HepG2 (cell line): ENCODE results near the gene MRPL27. TPM values are rescaled to one million over a fixed set of nuclear protein-coding genes. Genes with fewer than 3 reads are reported as not detected.

Experiments
- AHR ChIP-seq: IDR thresholded peaks from 2 replicates; pipeline ENCODE4 v1.6.1; 2018; ENCODE audit warnings: missing genetic modification reagents, missing compliant biosample characterization
- CBX1 ChIP-seq: IDR thresholded peaks from one replicate; pipeline ENCODE4 v1.6.1; 2016; ENCODE audit warnings: antibody characterized with exemption, low read depth
- CTCF ChIP-seq: sonication (generic); formaldehyde crosslinking; IDR thresholded peaks from 2 replicates; pipeline ENCODE4 v1.5.0; 2020; ENCODE audit warnings: mild to moderate bottlenecking, missing genetic modification reagents, moderate library complexity
- ELF3 ChIP-seq: IDR thresholded peaks from 2 replicates; pipeline ENCODE4 v1.6.1; 2016; ENCODE audit warnings: missing genetic modification reagents, missing compliant biosample characterization
- FOXJ3 ChIP-seq: sonication (generic); formaldehyde crosslinking; IDR thresholded peaks from 2 replicates; pipeline ENCODE4 v1.4.0; 2020; ENCODE audit warnings: missing genetic modification reagents, mild to moderate bottlenecking, borderline replicate concordance
- GZF1 ChIP-seq: sonication (generic); formaldehyde crosslinking; IDR thresholded peaks from 2 replicates; pipeline ENCODE4 v1.5.1; 2020; ENCODE audit warnings: mild to moderate bottlenecking, missing genetic modification reagents
- IKZF1 ChIP-seq: fragments of 450-650 bp; IDR thresholded peaks from 2 replicates; pipeline ENCODE4 v1.7.1; 2016
- KLF6 ChIP-seq: IDR thresholded peaks from 2 replicates; pipeline ENCODE4 v1.8.0; 2016; ENCODE audit warnings: missing biosample characterization, missing genetic modification reagents
- MAFG ChIP-seq: sonication (generic); formaldehyde crosslinking; IDR thresholded peaks from 2 replicates; pipeline ENCODE4 v1.5.1; 2020; ENCODE audit warnings: mild to moderate bottlenecking, missing genetic modification reagents
- RCOR2 ChIP-seq: IDR thresholded peaks from 2 replicates; pipeline ENCODE4 v1.6.1; 2016; ENCODE audit warnings: missing biosample characterization, missing genetic modification reagents
- REST ChIP-seq, 2 experiments: IDR thresholded peaks; 2 replicates each; pipeline ENCODE4 v1.6.1; 2011 to 2012; ENCODE audit warnings: low read length in 2 of 2, borderline replicate concordance in 1 of 2, low read depth in 1 of 2, mild to moderate bottlenecking in 1 of 2, moderate library complexity in 1 of 2
- SNAPC5 ChIP-seq: sonication (generic); formaldehyde crosslinking; IDR thresholded peaks from 2 replicates; pipeline ENCODE4 v1.8.1; 2023; ENCODE audit warnings: mild to moderate bottlenecking, missing genetic modification reagents, borderline replicate concordance
- SOX13 ChIP-seq, 3 experiments: fragments of 450-650 bp in 1 of 3; sonication (generic) in 1 of 3; formaldehyde crosslinking in 1 of 3; IDR thresholded peaks in 2 of 3; conservative IDR thresholded peaks in 1 of 3; 2 replicates each; pipeline versions ENCODE4 v1.5.0 to v1.6.1; 2016 to 2020; ENCODE audit warnings: antibody characterized with exemption in 1 of 3, mild to moderate bottlenecking in 1 of 3, missing compliant biosample characterization in 1 of 3, missing genetic modification reagents in 1 of 3, moderate library complexity in 1 of 3
- TCF7L2 ChIP-seq: IDR thresholded peaks from 2 replicates; pipeline ENCODE4 v1.6.1; 2011; ENCODE audit warnings: mild to moderate bottlenecking, low read depth, low read length, moderate library complexity
- TFDP2 ChIP-seq: sonication (generic); formaldehyde crosslinking; IDR thresholded peaks from 2 replicates; pipeline ENCODE4 v1.4.0; 2020; ENCODE audit warnings: missing genetic modification reagents
- ZFX ChIP-seq: sonication (generic); formaldehyde crosslinking; IDR thresholded peaks from 2 replicates; pipeline ENCODE4 v1.4.0; 2020; ENCODE audit warnings: mild to moderate bottlenecking, low read depth, missing genetic modification reagents, moderate library complexity
- ZNF260 ChIP-seq: sonication (generic); formaldehyde crosslinking; IDR thresholded peaks from 2 replicates; pipeline ENCODE4 v1.4.0; 2020; ENCODE audit warnings: missing genetic modification reagents, low read depth, mild to moderate bottlenecking, borderline replicate concordance
- ZNF264 ChIP-seq: sonication (generic); formaldehyde crosslinking; IDR thresholded peaks from 2 replicates; pipeline ENCODE4 v1.4.0; 2020; ENCODE audit warnings: missing genetic modification reagents
- ZNF552 ChIP-seq: sonication (generic); formaldehyde crosslinking; IDR thresholded peaks from 2 replicates; pipeline ENCODE4 v1.9.0; 2022; ENCODE audit warnings: missing genetic modification reagents, mild to moderate bottlenecking, borderline replicate concordance
- ZNF652 ChIP-seq: IDR thresholded peaks from 2 replicates; pipeline ENCODE4 v1.6.1; 2016; ENCODE audit warnings: low read depth, borderline replicate concordance
- ZNF800 ChIP-seq: sonication (generic); formaldehyde crosslinking; IDR thresholded peaks from 2 replicates; pipeline ENCODE4 v1.4.0; 2020; ENCODE audit warnings: missing genetic modification reagents
- polyA plus RNA-seq, 8 experiments: library from polyadenylated mRNA; depleted of rRNA in 3 of 8; stranded (reverse) in 7 of 8; unstranded in 1 of 8; fragments of >200 nt; fragmentation: Illumina TruSeq in 4 of 8; extraction: Trizol in 4 of 8; gene quantifications; 2 replicates each; pipeline versions ENCODE4 v1.2.1 to v1.2.3, GENCODE V29; 2011 to 2016; ENCODE audit warnings: low read depth in 4 of 8, missing spikeins in 1 of 8, mixed read lengths in 1 of 8; ENCODE audit not compliant: insufficient read depth in 1 of 8
- total RNA-seq, 5 experiments: library from RNA; depleted of rRNA; stranded (reverse); fragments of >200 nt; fragmentation: Illumina TruSeq; extraction: Trizol; gene quantifications; 2 replicates each; pipeline ENCODE4 v1.2.3, GENCODE V29; 2016; ENCODE audit warnings: low read depth in 1 of 5

Gene MRPL27
- total and polyA plus RNA-seq, 2 of the 13 experiments (the other 11 are each of a cell fraction or from before 2014, with no cell fraction given), result 137 to 217 TPM

- TF ChIP-seq REST (IDR thresholded peaks at IDR 0.05; ENCODE audit: borderline replicate concordance in 1 of 2, low read depth in 1 of 2, low read length in 2 of 2), result no peak
- TF ChIP-seq TCF7L2, result no peak
- no peak for TF ChIP-seq MAFG (CRISPR knock-in tag)
- TF ChIP-seq FOXJ3 (CRISPR knock-in tag), result no peak
- TF ChIP-seq ZFX (CRISPR knock-in tag), result peak; percentile 80
- 0 out of 2 replicates have a peak, but pooled peaks have one; percentile 10 for TF ChIP-seq ELF3 (CRISPR knock-in tag)
- no peak for TF ChIP-seq SNAPC5 (CRISPR knock-in tag)
- TF ChIP-seq IKZF1, result no peak
- TF ChIP-seq GZF1 (CRISPR knock-in tag), result peak; percentile 36; the same call in 1 of the 2 replicates
- no peak for TF ChIP-seq SOX13 (IDR thresholded peaks at IDR 0.05)
- no peak for TF ChIP-seq SOX13 (CRISPR knock-in tag; conservative IDR thresholded peaks at IDR 0.05 in 1 of 2, IDR thresholded peaks at IDR 0.05 in 1 of 2)
- TF ChIP-seq TFDP2 (CRISPR knock-in tag), result peak; percentile 50; the same call in 1 of the 2 replicates
- no peak for TF ChIP-seq CBX1
- TF ChIP-seq ZNF260, result no peak
- TF ChIP-seq KLF6, result peak; percentile 79
- TF ChIP-seq ZNF652 (CRISPR knock-in tag), result no peak
- TF ChIP-seq CTCF (CRISPR knock-in tag), result no peak
- TF ChIP-seq AHR, result no peak
- no peak for TF ChIP-seq ZNF800 (CRISPR knock-in tag)
- TF ChIP-seq RCOR2, result no peak
- TF ChIP-seq ZNF552 (CRISPR knock-in tag), result no peak
- no peak for TF ChIP-seq ZNF264
Observed at GRCh38 chr17:50346313-50347116, 26.5 kb downstream of the MRPL27 start (continued).
